NCI-H187 treated with DMSO at 0.1 percent for 48 hours (cell line): ENCODE results near the gene GALNT17.

ENCODE experiments used
- DNase-seq: peaks from one replicate; lab custom pipeline; 2025; lab: John Stamatoyannopoulos, UW

Gene GALNT17

DNA sequence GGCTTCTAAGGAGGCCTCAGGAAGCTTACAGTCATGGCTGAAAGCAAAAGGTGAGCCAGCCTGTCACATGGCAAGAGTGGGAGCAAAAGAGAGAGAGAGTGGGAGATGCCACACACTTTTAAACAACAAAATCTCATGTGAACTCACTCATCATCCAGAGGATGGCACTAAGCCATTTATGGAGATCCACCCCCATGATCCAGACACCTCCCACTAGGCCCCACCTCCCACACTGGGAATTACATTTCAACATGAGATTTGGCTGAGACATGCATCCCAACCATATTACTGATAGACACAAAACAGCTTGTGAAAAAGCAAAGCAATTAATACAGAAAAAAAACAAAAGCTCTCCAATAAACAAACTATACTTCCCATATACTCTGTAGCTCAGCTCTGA lies 210.3 kb downstream of the GALNT17 start:
- no peak for DNase-seq

DNA sequence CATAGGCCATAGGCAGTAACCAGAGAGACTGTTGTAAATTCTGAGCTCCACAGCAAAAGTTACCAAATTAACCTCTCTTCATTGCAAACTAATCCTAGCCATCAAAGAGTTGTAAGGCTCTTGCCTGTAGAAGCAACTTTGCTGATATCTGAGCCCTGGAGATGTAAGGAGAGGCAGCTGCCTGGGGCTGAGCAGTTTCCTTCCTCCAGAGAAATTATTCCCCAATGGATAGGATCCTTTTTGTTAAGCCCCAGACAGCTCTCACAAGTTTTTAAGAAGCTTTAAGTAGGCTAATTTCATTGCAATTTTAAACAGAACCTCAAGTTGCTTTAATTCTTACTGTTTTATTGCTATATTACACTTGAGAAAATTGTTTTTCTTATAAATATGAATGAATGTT lies 211.1 kb downstream of the GALNT17 start:
- no peak for DNase-seq

DNA sequence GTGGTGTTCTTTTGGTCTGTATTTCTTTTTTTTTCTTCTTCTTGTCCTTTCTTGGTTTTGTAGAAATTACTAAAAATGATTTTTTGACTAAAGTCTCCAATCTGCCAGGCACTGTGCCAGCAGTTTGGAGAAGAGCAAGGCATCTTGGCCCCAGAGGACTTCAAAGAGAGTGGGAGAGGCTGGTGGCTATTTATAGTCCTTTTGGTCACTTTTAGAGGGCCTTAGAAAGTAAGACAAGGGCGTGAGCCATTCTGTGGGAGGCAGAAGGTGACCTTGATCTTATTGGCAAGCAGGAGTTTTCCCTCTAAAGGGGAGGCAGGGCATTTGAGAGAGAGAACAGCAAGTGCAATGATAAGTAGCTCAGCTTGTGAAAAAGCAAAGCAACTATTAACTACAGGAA lies 211.9 kb downstream of the GALNT17 start:
- no peak for DNase-seq

DNA sequence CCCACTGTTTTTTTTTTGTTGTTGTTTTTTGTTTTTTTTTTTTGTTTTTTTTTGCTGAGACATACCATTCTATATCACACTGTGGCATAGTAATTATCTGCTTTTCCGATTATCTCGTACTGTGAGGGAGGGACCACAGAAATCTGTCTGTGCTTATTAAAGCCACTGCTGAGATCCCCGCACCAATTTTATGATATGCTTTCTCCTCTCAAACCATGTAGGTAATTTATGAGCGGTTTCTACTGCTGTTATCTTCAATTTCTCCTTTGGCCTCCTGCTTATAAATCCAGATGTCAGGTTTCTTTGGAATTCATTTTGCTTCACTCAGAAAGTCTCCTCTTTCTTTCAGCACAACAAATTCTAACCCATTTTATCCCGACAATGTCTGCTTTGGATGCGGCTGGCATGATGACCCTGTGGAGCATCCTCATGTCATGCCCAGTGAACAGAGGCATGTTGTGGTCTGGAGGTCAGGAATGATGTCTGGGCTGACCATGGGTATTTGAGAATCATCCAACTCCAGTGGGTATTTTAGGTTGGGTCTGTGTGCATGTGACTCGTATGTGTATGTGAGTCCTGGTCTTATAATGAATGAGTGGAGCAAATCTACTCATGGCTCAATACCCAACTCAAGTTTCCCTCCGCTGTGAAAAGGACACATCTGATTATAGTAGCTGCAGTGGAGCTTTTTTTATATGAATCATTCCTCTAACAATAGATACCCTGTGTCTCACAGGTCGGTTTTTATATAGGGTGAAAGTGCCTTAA lies 213.4 kb downstream of the GALNT17 start:
- no peak for DNase-seq

DNA sequence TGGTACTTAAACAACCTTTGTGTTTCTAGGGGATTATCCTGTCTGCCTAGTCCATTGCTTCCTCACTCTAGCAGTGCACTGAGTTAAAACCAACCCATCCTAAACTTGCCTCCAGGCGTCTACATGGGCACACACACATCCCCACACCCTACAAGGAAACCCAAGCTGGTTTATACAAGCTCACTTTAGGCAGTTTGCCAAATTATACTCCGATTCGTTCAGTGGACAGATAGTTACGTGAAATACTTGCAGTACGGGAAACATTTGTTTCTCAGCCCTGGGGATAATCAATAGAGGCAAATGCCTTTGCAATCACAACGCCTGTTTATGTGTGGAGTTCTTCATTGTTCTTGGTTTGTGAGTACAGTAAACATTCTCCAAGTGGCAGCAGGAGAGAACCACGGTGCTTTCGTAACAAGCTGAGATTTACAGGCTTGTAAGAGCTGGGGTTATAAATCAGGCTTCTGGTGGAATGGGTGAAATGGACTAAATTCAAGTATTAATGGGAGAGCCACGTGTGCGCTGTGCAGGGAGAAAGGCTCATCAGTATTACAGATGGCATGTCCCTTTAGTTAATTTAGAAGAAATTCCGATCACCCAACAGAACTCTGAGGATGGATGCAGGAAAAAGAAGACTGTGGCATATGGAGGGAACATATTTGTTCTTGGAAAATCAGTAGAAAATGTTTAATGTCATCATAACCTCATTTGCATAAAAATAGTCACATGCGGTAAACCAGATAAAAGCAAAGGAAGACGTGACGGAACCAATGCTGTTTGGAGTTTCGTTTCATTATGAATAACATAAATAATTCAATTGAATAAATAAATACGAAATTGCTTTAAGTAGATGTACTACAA lies 217.1 kb downstream of the GALNT17 start:
- DNase-seq = no peak

DNA sequence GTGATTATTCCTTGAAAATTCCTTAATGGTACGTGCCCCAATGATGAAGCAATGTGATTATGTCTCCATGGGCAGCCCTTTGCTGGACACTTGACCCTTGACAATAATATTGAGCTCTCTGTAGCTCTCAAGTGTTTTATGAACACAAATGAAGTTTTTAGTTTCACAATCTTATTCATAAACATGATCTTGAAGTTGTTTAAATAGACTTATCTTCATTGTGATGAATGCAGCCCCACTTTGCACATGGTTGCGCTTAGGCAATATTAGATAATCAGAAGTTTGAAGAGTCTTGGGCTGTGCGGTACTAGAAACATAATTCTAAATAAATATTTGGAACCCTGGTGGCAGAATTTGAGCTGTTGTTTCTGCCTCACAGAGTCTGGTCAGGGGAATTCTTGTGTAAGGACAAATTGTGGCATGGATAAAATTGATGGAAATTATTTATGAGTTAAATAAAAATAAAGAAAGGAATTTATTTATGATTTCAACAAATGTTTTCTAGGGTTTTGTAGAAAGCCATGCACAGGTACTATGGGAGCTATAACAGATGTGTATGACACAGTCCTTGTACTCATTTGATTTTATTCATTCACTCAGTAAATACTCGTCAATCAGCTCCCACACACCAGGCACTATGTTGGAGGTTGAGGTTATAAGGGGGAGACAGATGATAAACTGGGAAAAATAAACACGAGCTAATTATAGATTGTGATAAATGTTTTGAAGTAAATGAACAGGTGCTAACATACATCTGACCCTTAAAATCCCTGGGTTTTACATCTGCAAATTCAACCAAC lies 217.9 kb downstream of the GALNT17 start:
- no peak for DNase-seq

DNA sequence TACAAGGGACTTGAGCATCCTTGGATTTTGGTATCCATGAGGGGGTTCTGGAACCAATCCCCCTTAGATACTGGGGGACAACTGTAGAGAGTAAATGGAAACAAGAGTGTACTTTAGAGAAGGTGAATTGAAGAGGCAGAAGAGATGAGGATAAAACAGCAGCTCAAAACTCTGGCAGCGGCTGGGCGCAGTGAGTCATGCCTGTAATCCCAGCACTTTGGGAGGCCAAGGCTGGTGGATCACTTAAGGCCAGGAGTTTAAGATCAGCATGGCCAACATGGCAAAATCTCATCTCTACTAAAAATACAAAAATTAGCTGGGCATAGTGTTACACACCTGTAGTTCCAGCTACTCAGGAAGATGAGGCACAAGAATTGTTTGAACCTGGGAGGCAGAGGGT lies 218.7 kb downstream of the GALNT17 start:
- DNase-seq = no peak

DNA sequence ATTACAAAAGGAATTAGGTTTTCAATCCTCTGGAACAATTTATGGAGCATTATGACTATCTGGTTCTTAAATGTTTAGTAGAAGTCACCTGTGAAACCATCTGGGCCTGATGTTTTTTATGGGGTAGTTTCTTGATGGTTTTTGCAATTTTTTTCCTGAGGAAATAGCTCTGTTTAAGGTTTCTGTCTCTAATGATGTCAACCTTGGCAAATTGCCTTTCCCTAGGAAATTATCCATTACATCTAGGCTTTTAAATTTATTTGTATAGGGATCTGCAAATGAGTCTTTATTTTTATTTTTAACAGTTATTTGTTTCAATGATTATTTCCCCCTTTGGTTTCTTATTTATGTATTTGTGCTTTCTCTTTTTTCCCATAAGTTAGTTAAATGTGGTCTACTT lies 222.8 kb downstream of the GALNT17 start:
- DNase-seq = no peak

DNA sequence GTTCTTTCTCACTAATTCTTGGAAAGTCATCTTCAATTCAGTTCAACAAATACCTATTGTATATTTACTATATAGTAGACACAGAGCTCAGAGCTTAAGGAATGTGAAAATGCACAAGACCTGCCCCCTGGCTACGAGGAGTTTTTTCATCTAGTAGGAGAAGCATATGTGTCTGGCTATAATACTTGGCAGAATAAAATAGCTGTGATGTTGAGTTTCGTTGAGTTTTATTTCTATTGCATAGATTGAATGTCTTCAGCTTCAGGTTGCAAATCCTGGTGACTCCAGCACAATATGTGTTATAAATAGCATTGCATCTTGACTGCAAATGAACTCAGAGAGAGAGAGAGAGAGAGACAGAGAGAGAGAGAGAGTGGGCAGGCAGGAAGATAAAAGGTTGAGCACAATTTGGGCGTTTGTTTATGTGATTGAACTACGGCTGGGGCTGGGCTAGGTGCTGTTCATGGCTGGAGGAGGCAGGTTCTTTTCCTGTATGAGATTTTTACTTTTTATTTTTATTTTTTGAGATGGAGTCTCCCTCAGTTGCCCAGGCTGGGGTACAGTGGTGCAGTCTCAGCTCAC lies 229.6 kb downstream of the GALNT17 start:
- no peak for DNase-seq

DNA sequence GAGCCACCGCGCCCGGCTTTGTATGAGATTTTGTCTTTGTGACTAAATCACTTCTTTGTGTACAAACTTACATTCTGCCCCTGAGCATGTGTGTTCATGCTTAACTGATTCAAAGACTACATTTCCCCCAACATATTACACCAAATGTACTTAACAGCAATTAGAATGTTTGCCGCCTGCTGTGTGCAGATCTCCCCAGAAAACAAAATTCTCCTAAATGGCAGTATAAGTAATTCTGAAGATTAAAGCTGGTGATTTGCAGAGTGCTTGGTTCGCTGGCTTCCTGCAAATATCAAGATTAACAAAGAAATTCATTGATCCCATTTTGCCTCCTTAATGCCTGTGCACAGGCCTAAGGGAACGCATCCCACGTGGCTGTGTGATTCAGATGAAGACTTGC lies 230.3 kb downstream of the GALNT17 start:
- DNase-seq = no peak

DNA sequence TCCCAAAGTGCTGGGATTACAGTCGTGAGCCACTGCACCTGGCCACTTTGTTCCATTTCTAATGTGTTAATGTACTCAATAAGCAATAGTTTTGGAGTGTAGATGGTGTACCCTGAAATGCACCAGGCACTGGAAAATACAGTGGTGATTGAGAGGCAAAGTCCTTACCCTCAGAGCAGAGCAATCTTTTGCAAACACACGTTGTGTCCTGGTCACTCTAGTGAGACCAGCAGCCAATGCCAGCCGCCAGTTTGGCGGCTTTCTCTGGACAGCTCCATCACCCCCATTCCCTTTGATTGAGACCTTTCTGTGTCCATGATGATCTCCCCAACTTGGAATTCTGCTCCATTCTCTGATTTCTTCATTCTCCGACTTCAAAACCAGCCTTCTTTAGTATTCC lies 231.3 kb downstream of the GALNT17 start:
- no peak for DNase-seq

DNA sequence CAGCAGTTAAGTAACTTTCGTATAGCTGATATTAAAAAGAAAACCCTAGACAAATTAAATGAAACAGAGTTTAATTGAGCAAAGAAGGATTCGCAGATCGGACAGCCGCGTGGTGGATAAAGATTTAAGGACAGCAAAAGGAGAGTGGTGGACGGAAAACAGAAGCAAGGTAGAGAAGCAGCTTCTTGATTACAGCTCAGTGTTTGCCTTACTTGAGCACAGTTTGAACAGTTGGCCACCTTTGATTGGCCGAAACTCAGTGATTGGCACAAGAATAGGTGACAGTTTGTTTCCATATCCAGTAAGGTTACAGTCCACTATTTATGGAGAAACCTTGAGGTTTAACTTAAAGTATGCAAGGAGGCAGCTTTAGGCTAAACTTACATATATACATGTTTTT lies 231.7 kb downstream of the GALNT17 start:
- DNase-seq = no peak

DNA sequence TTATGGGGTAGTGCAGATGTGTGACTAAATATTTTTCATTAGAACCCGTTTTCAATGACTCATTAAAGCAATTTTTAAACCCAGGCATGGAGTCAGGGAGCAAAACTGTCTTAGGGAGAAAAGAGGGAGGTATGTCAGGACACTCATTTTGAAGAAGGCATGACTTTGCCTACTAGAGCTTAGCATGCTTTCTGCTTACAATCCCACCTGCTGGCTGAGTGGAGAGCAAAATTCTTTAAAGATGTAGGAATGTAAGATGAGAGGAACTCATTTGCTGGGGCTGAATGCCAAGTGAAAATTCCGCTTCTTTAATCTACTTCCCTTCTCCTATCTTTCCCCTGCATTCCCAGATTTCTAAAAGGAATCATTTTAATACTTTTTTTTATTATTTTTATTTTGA lies 232.6 kb downstream of the GALNT17 start:
- DNase-seq = no peak

DNA sequence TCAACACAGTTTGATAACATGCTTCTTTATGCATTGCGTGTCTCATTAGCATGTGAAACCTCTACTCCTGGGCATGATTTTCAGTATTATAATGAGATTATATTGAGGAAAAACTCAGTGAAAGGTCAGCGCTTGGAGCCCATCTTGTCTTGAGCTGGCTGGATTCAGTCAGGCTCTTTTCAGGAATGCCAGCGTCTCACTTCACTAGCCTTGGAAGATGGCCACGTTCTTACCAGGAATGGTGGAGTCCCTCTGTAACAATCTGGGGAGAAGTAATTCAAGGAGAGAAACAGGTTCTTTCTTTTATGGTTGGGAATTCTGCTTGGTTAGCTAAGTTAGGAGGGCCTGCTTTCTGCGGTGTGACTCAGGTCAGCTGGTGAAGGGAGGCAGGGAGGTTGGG lies 241.0 kb downstream of the GALNT17 start:
- DNase-seq = no peak

DNA sequence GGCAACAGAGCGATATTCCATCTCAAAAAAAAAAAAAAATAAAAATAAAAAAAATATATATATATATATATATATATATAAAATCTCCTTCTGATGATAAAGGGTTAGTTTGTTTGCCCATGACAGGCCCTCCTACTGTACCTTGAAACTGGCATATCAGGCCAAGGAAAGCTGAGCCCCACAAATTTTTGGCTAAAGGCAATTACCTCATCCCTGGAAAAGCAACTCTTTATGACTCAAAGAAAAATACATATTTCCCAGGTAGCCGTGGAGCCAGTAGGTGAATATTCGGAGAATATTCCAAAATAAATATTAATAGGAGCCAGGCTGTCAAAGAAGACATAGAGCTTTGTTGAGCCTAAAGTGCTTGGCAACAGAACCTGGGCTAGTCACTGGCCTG lies 245.1 kb downstream of the GALNT17 start:
- DNase-seq = no peak

DNA sequence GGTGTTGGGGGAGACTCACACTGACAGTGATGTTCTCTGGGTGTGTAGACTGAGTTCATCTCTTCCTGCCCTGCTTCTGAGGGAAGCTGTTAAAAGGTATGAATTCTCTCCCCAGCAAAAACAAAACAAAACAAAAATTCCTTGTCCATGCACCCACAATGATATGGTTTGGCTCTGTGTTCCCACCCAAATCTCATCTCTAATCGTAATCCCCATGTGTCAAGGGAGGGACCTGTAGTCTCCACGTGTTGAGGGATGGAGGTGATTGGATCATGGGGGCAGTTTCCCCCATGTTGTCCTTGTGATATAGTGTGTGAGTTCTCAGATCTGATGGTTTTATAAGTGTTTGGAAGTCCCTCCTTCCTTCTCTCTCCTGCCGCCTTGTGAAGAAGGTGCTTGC lies 245.5 kb downstream of the GALNT17 start:
- no peak for DNase-seq

DNA sequence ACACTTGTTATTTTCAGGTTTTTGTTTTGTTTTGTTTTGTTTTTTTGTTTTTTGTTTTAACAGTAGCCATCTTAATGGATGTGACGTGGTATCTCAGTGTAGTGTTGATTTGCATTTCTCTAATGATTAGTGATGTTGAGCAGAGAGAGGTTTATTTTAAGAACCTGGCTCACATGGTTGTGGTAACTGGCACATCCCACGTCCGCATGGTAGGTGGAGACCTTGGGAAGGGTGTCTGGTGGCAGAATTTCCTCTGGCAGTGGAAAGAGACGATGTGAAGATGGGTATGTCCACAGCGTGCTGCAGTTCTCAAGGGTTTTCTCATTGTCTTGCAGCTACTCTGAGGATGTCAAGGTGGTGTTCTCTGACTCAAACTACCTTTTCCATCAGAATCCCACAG lies 252.2 kb downstream of the GALNT17 start:
- DNase-seq = no peak

DNA sequence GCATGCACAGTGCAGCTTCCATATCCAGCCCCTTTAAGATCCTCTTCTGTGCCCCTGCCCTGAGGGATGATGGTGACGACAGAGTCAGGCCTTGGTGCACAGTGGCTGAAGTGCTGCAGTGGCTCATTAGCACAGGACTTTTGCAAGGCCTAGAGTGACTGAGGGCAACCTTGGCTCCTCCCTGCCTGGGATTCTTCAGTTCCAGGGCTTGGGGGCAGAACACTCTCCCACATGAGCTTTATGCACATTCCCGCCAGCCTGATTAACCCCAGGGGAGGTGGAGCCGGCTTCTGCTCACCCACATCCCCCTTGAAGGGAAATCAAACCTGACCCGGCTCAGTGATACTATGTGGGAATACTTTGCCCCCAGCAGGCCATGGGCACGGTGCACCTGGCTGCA lies 253.4 kb downstream of the GALNT17 start:
- no peak for DNase-seq

DNA sequence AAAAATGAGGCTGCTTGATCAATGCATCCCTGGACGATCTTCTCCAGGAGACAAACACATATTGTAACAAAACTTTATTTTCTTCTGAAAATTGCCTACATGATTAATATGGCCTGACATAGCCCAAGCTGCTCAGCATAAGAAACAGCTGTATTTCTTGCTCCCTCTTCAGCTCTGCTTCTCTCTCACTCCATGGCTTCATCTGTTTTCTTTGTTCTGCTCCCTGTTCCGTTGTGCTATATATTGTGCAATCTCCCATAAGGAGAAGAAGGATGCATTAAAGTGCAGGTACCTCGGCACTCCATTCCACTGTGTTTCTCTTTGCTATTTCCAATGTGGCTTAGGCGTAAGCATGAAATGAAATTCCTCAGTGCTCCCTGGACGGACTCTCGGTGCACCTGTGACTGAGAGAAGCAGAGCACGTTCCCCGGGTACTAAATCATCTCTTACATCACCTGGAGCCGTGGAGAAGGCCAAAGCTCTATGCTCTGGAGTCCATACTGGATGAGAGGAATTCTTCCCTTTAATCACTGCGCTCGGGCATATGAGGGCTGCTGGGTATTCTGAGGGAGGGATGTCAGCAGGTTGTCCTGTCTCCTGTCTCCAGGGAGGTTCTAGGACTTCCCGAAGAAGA lies 254.3 kb downstream of the GALNT17 start:
- no peak for DNase-seq

DNA sequence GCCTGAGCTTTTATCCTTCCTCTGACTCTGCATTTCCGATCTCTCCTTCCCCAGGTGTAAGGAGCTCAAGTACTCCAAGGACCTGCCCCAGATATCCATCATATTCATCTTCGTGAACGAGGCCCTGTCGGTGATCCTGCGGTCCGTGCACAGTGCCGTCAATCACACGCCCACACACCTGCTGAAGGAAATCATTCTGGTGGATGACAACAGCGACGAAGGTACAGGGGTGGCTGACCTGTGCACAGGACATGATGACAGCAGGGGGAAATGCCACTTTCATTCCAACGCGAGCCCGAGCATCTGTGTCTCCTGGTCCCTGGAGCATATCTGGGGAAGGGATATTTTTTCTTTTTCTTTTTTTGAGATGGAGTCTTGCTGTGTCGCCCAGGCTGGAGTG lies 256.2 kb downstream of the GALNT17 start:
- DNase-seq = no peak

DNA sequence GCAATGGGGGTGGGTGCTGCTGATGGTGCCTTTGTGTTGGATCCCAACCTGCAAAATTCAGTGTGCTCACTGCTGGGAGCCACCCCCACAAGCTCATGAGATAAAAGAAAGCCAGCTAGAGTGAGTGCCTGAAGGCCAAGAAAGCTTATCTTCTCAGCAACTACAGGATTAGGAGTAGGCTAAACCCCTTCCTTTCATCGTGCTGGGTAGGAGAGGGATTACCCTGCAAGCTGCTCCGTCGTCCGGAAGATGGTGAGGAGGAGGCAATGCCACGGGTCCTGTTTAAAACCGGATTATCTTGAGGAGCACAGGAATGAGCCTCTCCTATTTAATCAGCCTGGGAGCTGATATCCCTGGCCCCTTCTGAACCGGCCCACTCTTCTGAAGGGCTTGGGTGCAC lies 258.0 kb downstream of the GALNT17 start:
- no peak for DNase-seq

DNA sequence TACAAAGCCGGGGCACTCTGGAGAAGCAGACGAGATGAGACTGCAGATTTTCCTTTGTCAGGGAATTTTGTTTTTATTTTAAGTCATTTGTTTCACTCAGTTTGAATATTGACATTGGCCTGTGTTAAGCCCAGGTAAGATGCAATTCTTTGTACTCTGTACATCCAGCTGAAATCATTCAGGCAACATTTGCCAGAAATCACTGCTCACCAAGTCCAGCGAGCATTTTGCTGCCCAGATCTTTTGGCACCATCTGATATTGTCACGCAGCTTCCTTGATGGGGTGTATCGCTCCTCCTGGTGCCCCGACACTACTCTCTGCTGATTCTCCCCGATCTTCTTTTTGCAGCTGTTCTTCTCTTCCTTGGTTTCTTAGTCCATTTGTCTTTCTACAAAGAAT lies 261.7 kb downstream of the GALNT17 start:
- DNase-seq = no peak
